ENCODE results near the gene SPEM2. TPM values are rescaled to one million over a fixed set of nuclear protein-coding genes. Genes with fewer than 3 reads are reported as not detected.
"Not testable (repeated sequence)": the region's sequence is repeated elsewhere in the genome, so short reads cannot be mapped to it uniquely, and the experiment has no call there.

The SPEM2 gene
- total and polyA plus RNA-seq, 2 experiments from 2014 or later: not detected

DNA sequence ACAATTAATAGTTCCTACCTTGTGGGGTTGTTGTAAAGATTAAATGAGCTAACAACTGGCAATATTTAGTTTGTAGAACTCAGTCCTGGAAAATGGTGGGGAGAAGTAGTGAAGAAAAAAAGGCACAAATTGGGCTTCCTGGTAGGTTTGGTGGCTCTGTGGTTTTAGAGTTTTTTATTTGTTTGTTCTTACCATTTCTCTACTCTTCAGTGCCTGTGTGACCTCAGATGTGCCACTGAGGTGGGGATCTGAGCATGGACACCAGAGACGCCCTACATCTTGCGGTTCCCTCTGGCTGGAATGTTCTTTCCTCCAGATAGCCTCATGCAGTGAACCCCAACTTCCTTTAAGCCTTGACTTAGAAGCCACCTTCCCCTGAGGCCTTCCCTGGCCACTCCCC, 46.3 kb downstream of the SPEM2 start:
- no peaks in the 10 kb centered on the region for H3K9me2 ChIP-seq (replicated peaks; ENCODE audit: insufficient read depth)
- no peaks in the 10 kb centered on the region for H3K27me3 ChIP-seq
- H3K27ac ChIP-seq: peak overlapping the region; percentile 13
- no peak for TF ChIP-seq EZH2 (IDR thresholded peaks at IDR 0.05; ENCODE audit: borderline replicate concordance)
- no peak for TF ChIP-seq EZH2phosphoT487 (IDR thresholded peaks at IDR 0.05; ENCODE audit: low read depth, severe bottlenecking, unreplicated experiment)
- TF ChIP-seq, protein P1, sequence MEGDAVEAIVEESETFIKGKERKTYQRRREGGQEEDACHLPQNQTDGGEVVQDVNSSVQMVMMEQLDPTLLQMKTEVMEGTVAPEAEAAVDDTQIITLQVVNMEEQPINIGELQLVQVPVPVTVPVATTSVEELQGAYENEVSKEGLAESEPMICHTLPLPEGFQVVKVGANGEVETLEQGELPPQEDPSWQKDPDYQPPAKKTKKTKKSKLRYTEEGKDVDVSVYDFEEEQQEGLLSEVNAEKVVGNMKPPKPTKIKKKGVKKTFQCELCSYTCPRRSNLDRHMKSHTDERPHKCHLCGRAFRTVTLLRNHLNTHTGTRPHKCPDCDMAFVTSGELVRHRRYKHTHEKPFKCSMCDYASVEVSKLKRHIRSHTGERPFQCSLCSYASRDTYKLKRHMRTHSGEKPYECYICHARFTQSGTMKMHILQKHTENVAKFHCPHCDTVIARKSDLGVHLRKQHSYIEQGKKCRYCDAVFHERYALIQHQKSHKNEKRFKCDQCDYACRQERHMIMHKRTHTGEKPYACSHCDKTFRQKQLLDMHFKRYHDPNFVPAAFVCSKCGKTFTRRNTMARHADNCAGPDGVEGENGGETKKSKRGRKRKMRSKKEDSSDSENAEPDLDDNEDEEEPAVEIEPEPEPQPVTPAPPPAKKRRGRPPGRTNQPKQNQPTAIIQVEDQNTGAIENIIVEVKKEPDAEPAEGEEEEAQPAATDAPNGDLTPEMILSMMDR (IDR thresholded peaks at IDR 0.05; ENCODE audit: poor library complexity): no peak
- peaks cover 81% of the 10 kb centered on the region for H4K20me1 ChIP-seq (ENCODE audit: insufficient read depth, poor library complexity, severe bottlenecking)
- H3K9me3 ChIP-seq (ENCODE audit: low read depth): no peaks in the 10 kb centered on the region
- no peak overlapping the region for H2AFZ ChIP-seq
- no peak for DNase-seq (ENCODE audit: low spot score)
- peaks cover 98% of the 10 kb centered on the region for H3K79me2 ChIP-seq
- no peaks in the 10 kb centered on the region for H3K36me3 ChIP-seq (replicated peaks; ENCODE audit: insufficient read depth, low read depth)
- peaks cover 22% of the 10 kb centered on the region for H3K4me1 ChIP-seq (ENCODE audit: insufficient read depth)
- no peak overlapping the region for H3K4me2 ChIP-seq
- no peak overlapping the region for H3K4me3 ChIP-seq
- WGBS (ENCODE audit: low lambda C conversion rate, missing lambda C conversion rate): 94% methylated on average over 2 of the region's 2 CpGs

DNA sequence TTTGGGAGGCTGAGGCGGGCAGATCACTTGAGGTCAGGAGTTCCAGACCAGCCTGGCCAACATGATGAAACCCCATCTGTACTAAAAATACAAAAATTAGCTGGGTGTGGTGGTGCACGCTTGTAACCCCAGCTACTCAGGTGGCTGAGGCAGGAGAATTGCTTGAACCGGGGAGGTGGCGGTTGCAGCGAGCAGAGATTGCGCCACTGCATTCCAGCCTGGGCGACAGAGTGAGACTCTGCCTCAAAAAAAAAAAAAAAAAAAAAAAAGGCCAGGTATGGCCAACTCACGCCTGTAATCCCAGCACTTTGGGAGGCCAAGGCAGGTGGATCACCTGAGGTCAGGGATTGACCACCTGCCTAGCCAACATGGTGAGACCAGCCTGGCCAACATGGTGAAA, 49.4 kb downstream of the SPEM2 start:
- not testable (repeated sequence) for H3K9me3 ChIP-seq (ENCODE audit: low read depth); DNase-seq (ENCODE audit: low spot score); H3K9me2 ChIP-seq (replicated peaks; ENCODE audit: insufficient read depth); H3K27me3 ChIP-seq; H3K36me3 ChIP-seq (replicated peaks; ENCODE audit: insufficient read depth, low read depth); H2AFZ ChIP-seq; H3K4me3 ChIP-seq
- peaks cover 26% of the 10 kb centered on the region for H3K4me1 ChIP-seq (ENCODE audit: insufficient read depth)
- 78% methylated on average over 8 of the region's 8 CpGs for WGBS (ENCODE audit: low lambda C conversion rate, missing lambda C conversion rate)
- H3K4me2 ChIP-seq: peak overlapping the region; percentile 94
- H3K27ac ChIP-seq: peak overlapping the region; percentile 100
- H3K79me2 ChIP-seq: peaks cover 91% of the 10 kb centered on the region
- H4K20me1 ChIP-seq (ENCODE audit: insufficient read depth, poor library complexity, severe bottlenecking): peaks cover 52% of the 10 kb centered on the region

DNA sequence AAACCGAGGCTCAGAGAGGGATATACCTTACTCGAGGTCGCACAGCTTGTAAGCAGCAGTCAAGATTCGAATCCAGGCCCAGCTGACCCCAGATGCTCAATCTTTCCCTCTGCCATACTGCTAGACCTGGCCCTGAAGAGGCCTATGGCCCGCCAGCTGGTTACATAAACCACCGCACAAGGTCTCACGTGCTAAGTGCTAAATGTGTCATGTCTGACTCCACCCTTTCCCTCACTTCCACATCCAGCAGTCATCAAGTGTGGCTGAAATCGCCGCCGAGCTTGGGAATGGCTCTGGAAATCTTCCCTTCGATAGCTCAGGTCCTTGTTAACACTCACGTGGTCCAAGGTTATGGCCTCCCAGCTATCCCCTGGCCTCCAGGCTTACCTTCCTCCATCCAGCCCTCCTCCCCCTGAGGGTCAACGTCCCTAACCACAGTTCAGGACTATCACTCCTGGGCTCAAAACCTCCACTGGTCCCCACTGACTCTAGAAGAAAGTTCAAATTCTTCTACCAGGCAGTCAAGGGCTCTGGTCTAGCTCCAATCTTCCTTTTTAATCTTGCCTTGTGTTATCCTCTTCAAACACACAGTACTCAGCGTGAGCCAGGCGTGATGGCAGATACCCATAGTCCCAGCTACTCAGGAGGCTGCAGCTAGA, 50.5 kb downstream of the SPEM2 start:
- no peaks in the 10 kb centered on the region for H3K9me3 ChIP-seq (ENCODE audit: low read depth)
- no peak overlapping the region for H3K4me3 ChIP-seq
- no peaks in the 10 kb centered on the region for H3K36me3 ChIP-seq (replicated peaks; ENCODE audit: insufficient read depth, low read depth)
- H3K4me2 ChIP-seq: peak overlapping the region; percentile 94
- TF ChIP-seq, protein P1 (IDR thresholded peaks at IDR 0.05; ENCODE audit: poor library complexity): no peak
- no peak for TF ChIP-seq EZH2phosphoT487 (IDR thresholded peaks at IDR 0.05; ENCODE audit: low read depth, severe bottlenecking, unreplicated experiment)
- TF ChIP-seq EZH2 (IDR thresholded peaks at IDR 0.05; ENCODE audit: borderline replicate concordance): no peak
- no peaks in the 10 kb centered on the region for H3K27me3 ChIP-seq
- H2AFZ ChIP-seq: no peak overlapping the region
- DNase-seq (ENCODE audit: low spot score): peak; percentile 61
- peaks cover 36% of the 10 kb centered on the region for H3K4me1 ChIP-seq (ENCODE audit: insufficient read depth)
- peaks cover 89% of the 10 kb centered on the region for H3K79me2 ChIP-seq
- H4K20me1 ChIP-seq (ENCODE audit: insufficient read depth, poor library complexity, severe bottlenecking): peaks cover 41% of the 10 kb centered on the region
- no peaks in the 10 kb centered on the region for H3K9me2 ChIP-seq (replicated peaks; ENCODE audit: insufficient read depth)
- WGBS (ENCODE audit: low lambda C conversion rate, missing lambda C conversion rate): 81% methylated on average over 15 of the region's 15 CpGs
- H3K27ac ChIP-seq: peak overlapping the region; percentile 100

DNA sequence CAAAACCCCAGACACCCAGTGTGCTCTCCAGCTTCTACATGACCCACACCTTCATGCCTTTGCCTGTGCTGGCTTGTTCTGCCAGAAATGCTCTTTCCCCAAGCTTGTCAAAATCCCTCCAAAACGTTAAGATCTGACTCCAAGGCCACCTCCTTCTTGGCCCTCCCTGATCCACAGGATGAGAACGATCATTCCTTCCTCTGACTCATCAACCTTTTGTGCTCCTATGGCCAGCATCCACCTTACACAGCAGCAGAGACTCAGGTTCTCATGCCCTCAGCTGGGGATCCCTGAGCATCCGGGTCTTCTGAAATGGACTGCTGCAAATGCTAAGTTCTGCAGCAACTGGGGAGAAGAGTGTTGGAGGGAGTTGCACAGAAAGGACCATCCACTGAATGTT, 51.1 kb downstream of the SPEM2 start:
- Histone ChIP-seq H3K79me2 (peaks cover 89% of the 10 kb centered on the region), H3K4me3 (no peak overlapping the region)

More for the DNA sequence above, 51.1 kb downstream of the SPEM2 start:
- peak overlapping the region; percentile 100 for H3K27ac ChIP-seq
- peaks cover 40% of the 10 kb centered on the region for H3K4me1 ChIP-seq (ENCODE audit: insufficient read depth)
- H2AFZ ChIP-seq: no peak overlapping the region
- TF ChIP-seq, protein P1 (IDR thresholded peaks at IDR 0.05; ENCODE audit: poor library complexity): no peak
- no peak for TF ChIP-seq EZH2phosphoT487 (IDR thresholded peaks at IDR 0.05; ENCODE audit: low read depth, severe bottlenecking, unreplicated experiment)
- TF ChIP-seq EZH2 (IDR thresholded peaks at IDR 0.05; ENCODE audit: borderline replicate concordance): no peak
- H3K36me3 ChIP-seq (replicated peaks; ENCODE audit: insufficient read depth, low read depth): no peaks in the 10 kb centered on the region
- peak; percentile 47 for DNase-seq (ENCODE audit: low spot score)
- H3K4me2 ChIP-seq: peak overlapping the region; percentile 94
- no peaks in the 10 kb centered on the region for H3K27me3 ChIP-seq
- H3K9me2 ChIP-seq (replicated peaks; ENCODE audit: insufficient read depth): no peaks in the 10 kb centered on the region
- H3K9me3 ChIP-seq (ENCODE audit: low read depth): no peaks in the 10 kb centered on the region
- H4K20me1 ChIP-seq (ENCODE audit: insufficient read depth, poor library complexity, severe bottlenecking): peaks cover 35% of the 10 kb centered on the region
- 42% methylated on average over 3 of the region's 3 CpGs for WGBS (ENCODE audit: low lambda C conversion rate, missing lambda C conversion rate)
